ENCODE measurements around the gene PSTPIP1.

PSTPIP1 gene

DNA sequence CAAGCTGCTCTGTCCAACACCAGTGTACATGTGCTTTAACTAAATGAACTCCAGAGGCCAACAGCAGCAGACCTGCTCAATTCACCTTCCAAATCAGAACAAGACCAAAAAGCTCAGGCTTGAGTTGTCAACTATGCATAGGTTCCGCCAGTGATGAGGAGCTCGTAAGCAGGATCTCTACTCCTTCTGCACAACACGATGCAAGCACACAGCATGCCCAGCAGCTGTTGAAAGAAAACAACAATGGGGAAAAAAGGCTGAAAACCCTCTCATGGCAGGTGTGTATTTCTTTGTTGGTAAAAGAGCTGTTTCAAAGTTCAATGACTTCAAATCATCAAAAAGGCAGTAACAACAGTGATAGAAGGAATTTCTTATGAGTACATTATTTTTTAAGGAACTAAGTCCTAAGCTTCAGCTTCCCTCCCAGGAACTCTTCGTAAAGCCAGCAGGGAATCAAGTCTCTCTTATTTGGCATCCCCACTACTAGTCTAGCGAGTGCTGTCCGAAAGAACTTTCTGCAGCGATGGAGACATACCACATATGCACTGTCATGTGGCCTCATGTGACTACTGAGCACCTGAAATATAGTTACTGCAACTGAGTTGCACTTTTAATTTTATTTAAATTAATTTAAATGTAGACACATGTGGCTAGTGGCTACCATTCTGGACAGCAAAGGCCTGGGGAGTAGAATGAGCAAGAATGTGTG is 51.9 kb downstream of the PSTPIP1 start:
- H3K36me3 ChIP-seq (replicated peaks; ENCODE audit: low read depth, low read length), result peaks cover 83% of the 10 kb centered on the region
- no peak overlapping the region for H3K27ac ChIP-seq (ENCODE audit: low read length)
- no peak overlapping the region for H2AFZ ChIP-seq (ENCODE audit: low read depth, low read length)
- no peaks in the 10 kb centered on the region for H3K27me3 ChIP-seq (ENCODE audit: low read depth, low read length)
- H3K9me3 ChIP-seq (ENCODE audit: insufficient read depth, low read length), result no peaks in the 10 kb centered on the region
- H3K79me2 ChIP-seq (ENCODE audit: low read length), result no peaks in the 10 kb centered on the region
- H3K4me3 ChIP-seq (ENCODE audit: low read length), result no peak overlapping the region
- TF ChIP-seq EZH2phosphoT487 (IDR thresholded peaks at IDR 0.05; ENCODE audit: low read depth), result no peak
- TF ChIP-seq CTCF (IDR thresholded peaks at IDR 0.05; ENCODE audit: low read depth, low read length), result no peak
- H4K20me1 ChIP-seq (ENCODE audit: insufficient read depth, low read length), result no peaks in the 10 kb centered on the region
- H3K9ac ChIP-seq (ENCODE audit: low read length), result no peak overlapping the region
- no peak overlapping the region for H3K4me2 ChIP-seq (ENCODE audit: low read length)
- H3K4me1 ChIP-seq (ENCODE audit: low read length), result no peaks in the 10 kb centered on the region

- Histone ChIP-seq H3K27ac (ENCODE audit: low read length) (no peak overlapping the region), H3K36me3 (replicated peaks; ENCODE audit: low read depth, low read length) (peaks cover 80% of the 10 kb centered on the region), H4K20me1 (ENCODE audit: insufficient read depth, low read length) (no peaks in the 10 kb centered on the region), H3K9ac (ENCODE audit: low read length) (no peak overlapping the region), H3K4me2 (ENCODE audit: low read length) (no peak overlapping the region), H3K4me1 (ENCODE audit: low read length) (no peaks in the 10 kb centered on the region), H3K79me2 (ENCODE audit: low read length) (no peaks in the 10 kb centered on the region), H3K4me3 (ENCODE audit: low read length) (no peak overlapping the region), H2AFZ (ENCODE audit: low read depth, low read length) (no peak overlapping the region), H3K27me3 (ENCODE audit: low read depth, low read length) (no peaks in the 10 kb centered on the region), H3K9me3 (ENCODE audit: insufficient read depth, low read length) (no peaks in the 10 kb centered on the region)
- TF ChIP-seq EZH2phosphoT487 (IDR thresholded peaks at IDR 0.05; ENCODE audit: low read depth), result no peak
- TF ChIP-seq CTCF (IDR thresholded peaks at IDR 0.05; ENCODE audit: low read depth, low read length), result no peak
Observed at GRCh38 chr15:77048135-77048876, 53.4 kb downstream of the PSTPIP1 start.

DNA sequence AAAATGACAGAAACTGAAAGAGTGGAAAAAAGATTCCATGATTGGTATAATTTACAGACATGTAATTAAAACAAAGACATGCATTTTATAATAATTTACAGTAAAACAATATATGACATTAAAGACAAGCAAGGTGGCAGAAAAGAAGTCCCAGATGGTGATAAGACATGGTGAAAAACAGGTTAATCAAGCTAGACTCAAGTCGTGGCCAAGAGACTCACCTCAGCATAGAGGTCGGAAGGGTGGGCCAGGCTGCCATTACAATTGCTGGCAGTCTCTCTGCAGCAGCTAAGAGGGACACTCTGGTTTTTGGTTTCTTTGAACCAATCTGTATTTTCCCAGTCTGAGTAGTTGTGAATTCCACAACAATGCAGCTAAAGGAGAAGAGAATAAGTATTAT is 57.6 kb downstream of the PSTPIP1 start:
- no peak overlapping the region for H3K9ac ChIP-seq (ENCODE audit: low read length)
- no peaks in the 10 kb centered on the region for H3K4me1 ChIP-seq (ENCODE audit: low read length)
- peaks cover 24% of the 10 kb centered on the region for H3K79me2 ChIP-seq (ENCODE audit: low read length)
- H3K27me3 ChIP-seq (ENCODE audit: low read depth, low read length), result no peaks in the 10 kb centered on the region
- H3K36me3 ChIP-seq (replicated peaks; ENCODE audit: low read depth, low read length), result peaks cover 65% of the 10 kb centered on the region
- peaks cover 27% of the 10 kb centered on the region for H4K20me1 ChIP-seq (ENCODE audit: insufficient read depth, low read length)
- no peak overlapping the region for H2AFZ ChIP-seq (ENCODE audit: low read depth, low read length)
- H3K27ac ChIP-seq (ENCODE audit: low read length), result no peak overlapping the region
- no peak overlapping the region for H3K4me3 ChIP-seq (ENCODE audit: low read length)
- H3K9me3 ChIP-seq (ENCODE audit: insufficient read depth, low read length), result no peaks in the 10 kb centered on the region
- no peak overlapping the region for H3K4me2 ChIP-seq (ENCODE audit: low read length)
- TF ChIP-seq CTCF (IDR thresholded peaks at IDR 0.05; ENCODE audit: low read depth, low read length), result no peak
- no peak for TF ChIP-seq EZH2phosphoT487 (IDR thresholded peaks at IDR 0.05; ENCODE audit: low read depth)

DNA sequence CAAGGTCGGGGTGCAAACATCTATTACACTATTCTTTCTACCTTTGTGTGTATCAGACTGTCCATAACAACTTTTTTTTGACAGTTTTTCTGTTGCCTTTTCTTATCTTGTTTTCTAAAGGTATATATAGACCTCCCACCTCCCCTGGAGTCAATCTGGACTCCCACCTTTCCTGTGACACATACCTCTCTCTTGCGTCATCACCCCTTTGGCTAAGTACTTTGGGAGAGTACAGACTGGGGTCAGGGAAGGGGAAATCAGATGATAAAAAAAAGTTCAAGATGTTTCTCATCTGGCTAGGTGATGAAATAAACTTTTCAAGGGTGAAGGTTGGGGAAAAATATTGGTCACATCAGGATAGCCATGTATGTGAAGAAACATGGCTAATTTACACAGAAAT is 58.8 kb downstream of the PSTPIP1 start:
- Histone ChIP-seq H3K9ac (ENCODE audit: low read length) (no peak overlapping the region), H3K9me3 (ENCODE audit: insufficient read depth, low read length) (no peaks in the 10 kb centered on the region), H3K36me3 (replicated peaks; ENCODE audit: low read depth, low read length) (peaks cover 56% of the 10 kb centered on the region), H3K27me3 (ENCODE audit: low read depth, low read length) (no peaks in the 10 kb centered on the region), H3K4me2 (ENCODE audit: low read length) (no peak overlapping the region), H3K27ac (ENCODE audit: low read length) (no peak overlapping the region), H4K20me1 (ENCODE audit: insufficient read depth, low read length) (peaks cover 39% of the 10 kb centered on the region), H3K4me1 (ENCODE audit: low read length) (no peaks in the 10 kb centered on the region), H3K79me2 (ENCODE audit: low read length) (peaks cover 36% of the 10 kb centered on the region), H3K4me3 (ENCODE audit: low read length) (no peak overlapping the region), H2AFZ (ENCODE audit: low read depth, low read length) (no peak overlapping the region)
- no peak for TF ChIP-seq EZH2phosphoT487 (IDR thresholded peaks at IDR 0.05; ENCODE audit: low read depth)
- no peak for TF ChIP-seq CTCF (IDR thresholded peaks at IDR 0.05; ENCODE audit: low read depth, low read length)
